GM12872 (cell line): ENCODE measurements around the gene ANAPC4.

Experiments
- TF ChIP-seq, protein P1 (sequence below): IDR thresholded peaks from 3 replicates; pipeline ENCODE4 v1.5.1; 2011; ENCODE audit warnings: low read depth, mild to moderate bottlenecking, low read length, moderate library complexity; ENCODE audit not compliant: insufficient read depth

The ANAPC4 gene

DNA sequence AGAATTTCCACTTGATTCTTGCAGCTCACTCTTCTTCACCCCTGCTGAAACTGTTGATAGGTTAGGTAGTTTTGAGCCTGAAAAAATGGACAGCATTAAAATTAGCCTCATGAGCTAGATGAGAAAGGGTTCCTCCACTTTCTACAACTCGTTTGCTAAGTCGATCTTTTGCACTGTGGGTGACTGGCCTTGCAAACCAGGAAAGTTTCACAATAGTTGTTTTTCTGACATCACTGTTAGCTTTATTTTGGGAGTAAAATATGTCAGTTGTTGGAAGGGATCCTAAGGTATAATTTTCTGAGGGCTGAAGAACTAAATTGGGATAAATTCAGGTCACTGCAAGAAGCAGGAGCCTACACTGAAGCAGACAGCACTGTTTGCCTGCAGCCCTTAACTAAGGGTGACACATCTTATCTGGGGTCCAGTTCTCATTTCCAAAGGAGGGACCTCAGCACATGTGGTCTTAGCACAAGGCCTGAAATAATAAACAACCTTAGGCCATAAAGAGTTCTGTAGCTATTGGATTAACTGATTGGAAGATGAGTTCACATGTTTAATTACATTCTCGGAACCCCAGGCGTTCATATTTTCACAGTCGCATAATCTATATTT is 29.1 kb downstream of the ANAPC4 start:
- TF ChIP-seq, protein P1, sequence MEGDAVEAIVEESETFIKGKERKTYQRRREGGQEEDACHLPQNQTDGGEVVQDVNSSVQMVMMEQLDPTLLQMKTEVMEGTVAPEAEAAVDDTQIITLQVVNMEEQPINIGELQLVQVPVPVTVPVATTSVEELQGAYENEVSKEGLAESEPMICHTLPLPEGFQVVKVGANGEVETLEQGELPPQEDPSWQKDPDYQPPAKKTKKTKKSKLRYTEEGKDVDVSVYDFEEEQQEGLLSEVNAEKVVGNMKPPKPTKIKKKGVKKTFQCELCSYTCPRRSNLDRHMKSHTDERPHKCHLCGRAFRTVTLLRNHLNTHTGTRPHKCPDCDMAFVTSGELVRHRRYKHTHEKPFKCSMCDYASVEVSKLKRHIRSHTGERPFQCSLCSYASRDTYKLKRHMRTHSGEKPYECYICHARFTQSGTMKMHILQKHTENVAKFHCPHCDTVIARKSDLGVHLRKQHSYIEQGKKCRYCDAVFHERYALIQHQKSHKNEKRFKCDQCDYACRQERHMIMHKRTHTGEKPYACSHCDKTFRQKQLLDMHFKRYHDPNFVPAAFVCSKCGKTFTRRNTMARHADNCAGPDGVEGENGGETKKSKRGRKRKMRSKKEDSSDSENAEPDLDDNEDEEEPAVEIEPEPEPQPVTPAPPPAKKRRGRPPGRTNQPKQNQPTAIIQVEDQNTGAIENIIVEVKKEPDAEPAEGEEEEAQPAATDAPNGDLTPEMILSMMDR, result no peak

DNA sequence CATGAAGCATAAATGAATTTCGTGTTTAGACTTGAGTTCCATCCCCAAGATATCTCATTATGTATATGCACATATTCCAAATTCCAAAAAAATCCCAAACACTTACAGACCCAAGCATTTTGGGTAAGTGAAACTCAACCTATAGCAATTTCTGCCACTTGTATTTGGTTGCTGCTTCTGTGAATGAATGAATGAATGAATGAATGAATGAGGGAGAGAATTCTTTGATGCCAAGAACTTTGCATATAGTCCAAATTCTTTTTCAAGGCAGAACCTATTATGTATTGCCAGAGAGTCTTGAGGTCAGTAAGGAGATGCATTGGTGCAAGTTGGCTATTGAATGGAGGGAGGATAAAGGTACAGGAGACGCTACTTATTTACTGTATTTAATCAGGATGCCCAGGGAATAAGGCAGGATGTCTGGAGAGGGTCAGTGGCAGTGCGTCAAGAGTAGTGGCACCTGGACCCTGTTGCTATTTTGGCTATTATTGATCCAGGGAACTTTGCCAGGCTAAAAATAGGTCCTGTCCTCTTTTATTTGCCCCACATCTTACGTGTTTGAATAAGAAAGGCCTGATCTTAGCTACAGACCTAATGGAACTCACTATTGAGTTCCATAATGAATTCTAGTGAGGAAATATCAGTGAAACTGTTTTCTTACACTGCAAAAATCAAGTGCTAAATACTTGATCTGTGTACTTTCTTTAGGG is 33.9 kb downstream of the ANAPC4 start:
- TF ChIP-seq, protein P1, result no peak

DNA sequence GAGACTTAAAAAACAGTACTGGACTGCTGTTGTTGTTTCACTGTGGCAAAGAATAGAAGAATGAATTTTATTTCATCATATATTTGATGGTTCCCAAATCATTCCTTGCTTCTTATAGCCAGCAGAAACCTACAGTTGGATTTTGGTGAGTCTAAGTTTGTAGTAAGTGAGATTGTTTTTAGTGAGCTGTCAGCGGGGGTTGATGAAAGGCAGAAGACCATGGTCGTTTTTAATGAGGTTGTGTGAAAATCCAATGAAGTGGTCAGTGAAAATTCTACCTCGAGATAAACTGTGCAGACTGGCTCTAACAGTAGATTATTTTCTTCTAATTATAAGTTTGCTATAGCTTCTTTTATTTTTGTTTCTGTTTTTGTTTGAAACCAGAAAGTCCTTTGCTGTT is 36.2 kb downstream of the ANAPC4 start:
- TF ChIP-seq, protein P1, result no peak

DNA sequence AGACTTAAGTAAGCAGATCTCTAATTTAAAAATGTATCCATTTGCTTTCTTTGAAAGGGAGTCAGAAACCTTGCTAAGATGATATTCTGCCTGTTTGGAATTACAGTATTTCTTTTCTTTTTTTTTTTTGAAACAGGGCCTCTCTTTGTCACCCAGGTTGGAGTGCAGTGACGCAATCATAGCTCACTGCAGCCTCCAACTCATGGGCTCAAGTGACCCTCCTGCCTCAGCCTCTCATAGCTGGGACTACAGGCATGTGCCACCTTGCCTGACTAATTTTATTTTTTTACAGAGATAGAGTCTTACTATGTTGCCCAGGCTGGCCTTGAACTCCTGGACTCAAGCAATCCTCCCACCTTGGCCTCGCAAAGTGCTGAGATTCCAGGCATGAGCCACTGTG is 40.0 kb downstream of the ANAPC4 start:
- TF ChIP-seq, protein P1, result no peak

DNA sequence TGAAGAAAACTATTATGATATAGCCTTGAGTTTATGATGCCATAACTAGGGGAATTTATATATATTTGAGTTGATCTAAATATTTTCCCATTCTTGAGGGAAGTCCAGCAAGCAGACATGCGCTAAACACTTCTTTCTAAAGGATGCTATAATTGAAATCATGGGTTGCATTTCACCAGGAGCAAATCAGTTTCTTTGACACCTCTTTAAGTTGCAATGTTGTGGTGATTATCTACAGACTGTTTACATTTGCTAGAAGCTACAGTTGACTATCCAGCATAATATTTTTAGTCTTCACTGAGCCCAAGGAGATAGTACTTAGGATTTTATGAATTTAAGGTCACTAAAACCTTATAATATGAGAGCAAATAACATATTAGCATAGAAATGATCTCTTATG is 43.9 kb downstream of the ANAPC4 start:
- TF ChIP-seq, protein P1, result no peak

DNA sequence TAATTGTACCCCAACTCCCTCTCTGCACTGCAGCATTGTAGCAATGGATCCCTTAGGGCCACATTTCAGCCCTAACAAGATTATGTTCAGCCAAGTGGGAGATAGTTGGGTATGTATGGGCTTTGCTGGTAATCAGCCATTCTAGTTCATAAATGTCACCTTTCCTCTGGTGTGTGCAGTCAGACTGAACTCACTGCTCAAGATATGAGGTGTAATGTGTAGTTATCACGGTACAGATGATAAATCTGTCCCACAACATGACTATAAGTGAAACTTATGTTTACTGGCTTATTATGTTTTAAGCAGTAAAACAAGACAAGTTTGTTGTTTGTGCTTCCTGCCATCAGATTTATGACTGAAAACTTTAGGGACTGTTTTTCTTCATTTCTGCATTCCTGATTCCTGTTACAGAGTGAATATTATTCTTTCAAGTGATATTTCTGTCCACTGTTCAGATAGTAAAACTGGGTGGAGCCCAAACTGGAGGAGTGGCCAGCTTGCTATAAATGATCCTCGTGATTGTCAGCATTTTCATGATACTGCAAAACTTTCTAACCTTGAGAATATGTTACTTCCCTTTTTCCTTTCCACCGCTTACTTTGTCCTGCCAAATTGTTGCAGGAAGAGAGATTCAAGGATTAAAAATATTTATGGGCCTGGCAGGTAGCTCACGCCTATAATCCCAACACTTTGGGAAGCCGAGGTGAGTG is 44.9 kb downstream of the ANAPC4 start:
- TF ChIP-seq, protein P1, result no peak

DNA sequence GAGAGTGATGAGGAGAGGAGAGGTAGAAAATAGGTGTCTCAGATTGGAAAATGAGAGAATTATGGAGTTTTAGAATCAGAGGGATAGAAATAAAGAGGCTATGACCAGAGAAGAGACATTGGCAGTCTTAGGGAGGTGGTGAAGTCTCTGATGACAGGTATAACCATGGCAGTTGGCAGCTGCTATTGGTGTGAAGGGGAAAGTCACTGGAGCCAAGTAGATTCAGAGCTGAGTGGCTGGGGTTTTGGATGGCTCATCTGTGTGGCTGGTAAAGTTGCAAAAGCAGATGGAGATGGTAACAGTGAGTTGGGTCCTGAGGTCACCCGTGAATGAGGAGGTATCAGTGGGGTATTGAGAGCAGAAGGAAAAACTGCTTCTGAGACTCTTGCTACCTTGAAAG is 46.5 kb downstream of the ANAPC4 start:
- TF ChIP-seq, protein P1, result no peak
